GM18499 (cell line): ENCODE data around the gene TMCC2.

ENCODE experiments used
- ATAC-seq: cut with Tn5 transposase; IDR thresholded peaks from one replicate; pipeline ENCODE4 v1.9.1; 2021; ENCODE audit warnings: moderate number of reproducible peaks; ENCODE audit not compliant: insufficient read depth, unreplicated experiment

Gene TMCC2

DNA sequence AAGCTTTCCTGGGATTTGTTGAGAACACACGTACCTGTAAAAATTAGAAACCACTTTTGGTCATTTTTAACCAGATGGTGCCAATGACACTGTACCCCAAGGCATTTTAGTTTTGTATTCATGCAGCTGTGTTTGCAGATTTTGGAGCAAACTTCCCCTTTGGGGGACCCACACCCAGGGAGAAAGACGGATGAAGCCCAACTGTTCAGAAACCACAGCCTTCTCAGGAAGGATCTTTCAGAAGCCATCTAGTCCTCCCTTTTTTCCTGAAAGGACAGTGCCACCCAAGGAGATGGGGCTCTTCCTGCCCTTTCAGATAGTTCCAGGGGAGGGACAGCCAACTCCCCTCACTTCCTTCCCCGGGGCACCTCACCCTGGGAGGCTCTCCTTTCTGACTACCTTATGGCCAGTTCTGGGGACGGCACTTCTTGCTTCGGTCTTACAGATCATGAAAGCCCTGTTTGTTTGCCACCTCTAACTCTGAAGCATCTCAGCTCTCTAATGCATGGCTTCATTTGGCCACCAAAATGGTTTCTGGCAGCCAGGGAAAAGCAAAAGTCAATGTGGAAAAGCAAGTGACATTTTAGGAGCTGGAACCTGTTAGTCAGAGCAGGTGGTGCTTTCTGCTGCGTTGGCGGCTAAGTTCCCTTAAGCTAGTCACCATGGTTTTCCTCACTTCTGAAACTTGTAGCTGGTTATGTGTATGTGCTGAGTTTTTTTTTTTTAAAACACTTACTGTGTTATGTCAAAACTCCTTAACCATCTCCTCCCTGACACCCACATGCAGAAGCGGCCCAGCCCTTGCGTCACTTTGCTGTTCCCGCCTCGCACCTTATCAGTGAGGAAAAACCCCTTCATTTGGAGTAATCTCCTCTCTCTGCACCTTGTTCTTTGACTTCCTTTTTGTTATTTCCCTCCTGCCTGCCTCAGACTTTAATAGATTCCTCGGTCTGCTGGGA, 10.1 kb downstream of the TMCC2 start:
- no peak for ATAC-seq

DNA sequence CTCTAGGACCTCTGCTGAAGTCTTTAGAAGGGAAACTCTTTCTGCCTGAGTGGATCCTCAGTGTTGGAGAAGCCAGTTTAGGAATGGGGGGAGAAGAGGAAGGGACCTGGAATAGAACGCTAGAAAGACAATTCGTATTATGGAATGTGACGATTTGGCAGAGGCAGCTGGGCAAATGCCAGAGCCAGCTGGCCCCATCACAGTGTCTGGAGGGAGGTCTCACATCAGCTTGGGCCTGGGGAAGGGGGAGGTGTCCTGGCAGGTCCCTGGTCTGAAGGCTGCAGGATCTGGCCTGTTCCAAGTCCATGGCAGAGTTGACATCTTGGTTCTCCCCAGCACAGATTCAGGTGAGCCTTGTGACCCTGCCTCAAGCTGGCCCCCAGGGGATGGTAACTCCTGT, 11.3 kb downstream of the TMCC2 start:
- ATAC-seq = no peak

DNA sequence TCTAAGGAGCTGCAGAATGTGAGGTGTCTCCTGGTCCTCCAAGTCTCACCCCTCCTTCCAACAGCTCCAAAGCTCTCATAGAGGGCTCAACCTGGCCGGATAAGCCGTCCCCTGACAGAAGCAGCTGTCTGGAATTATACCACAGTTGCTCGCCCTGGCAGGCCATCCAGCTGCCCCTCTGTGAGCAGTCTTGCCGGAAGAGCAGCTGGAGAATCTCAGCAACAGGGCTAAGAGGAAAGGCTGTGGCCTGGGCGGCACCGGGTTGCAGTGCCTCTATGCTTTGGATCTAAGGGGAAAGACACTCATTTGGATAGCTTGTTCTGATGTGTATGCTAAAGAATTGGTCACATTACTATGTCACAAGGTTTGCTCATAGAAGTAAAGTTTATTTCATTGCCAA, 12.4 kb downstream of the TMCC2 start:
- no peak for ATAC-seq

DNA sequence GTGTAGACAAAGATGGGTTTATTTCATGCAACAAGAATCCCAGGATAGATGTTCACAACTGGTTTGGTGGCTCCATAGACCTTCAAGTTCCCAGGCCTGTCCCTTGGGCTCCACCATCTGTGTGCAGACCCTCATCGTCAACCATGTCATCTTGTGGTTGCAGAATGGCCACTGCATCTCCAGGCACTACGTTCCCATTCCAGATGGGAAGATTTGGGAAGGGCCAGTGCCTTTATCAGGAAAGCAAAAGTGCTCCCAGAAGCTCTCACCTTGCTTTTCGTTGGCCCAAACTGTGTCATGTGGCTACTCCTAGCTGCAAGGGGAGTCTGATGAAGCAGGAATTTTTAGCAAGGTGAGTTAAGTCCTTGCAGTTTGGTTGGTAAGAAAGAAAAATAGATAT, 12.8 kb downstream of the TMCC2 start:
- no peak for ATAC-seq

DNA sequence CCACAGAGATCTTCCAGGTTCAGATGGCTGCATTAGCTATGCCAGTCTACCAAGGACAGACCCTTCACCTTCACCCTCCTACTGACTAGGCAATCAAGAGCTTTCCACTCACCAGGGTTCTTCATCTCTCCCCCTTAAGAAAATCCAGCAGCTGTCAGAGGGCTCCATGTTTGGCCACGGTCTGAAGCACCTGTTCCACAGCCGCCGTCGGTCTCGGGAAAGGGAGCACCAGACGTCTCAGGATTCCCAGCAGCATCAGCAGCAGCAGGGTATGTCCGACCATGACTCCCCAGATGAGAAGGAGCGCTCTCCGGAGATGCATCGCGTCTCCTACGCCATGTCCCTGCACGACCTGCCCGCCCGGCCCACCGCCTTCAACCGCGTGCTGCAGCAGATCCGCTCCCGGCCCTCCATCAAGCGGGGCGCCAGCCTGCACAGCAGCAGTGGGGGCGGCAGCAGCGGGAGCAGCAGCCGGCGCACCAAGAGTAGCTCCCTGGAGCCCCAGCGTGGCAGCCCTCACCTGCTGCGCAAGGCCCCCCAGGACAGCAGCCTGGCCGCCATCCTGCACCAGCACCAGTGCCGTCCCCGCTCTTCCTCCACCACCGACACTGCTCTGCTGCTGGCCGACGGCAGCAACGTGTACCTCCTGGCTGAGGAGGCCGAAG, 13.8 kb downstream of the TMCC2 start:
- ATAC-seq = no peak

DNA sequence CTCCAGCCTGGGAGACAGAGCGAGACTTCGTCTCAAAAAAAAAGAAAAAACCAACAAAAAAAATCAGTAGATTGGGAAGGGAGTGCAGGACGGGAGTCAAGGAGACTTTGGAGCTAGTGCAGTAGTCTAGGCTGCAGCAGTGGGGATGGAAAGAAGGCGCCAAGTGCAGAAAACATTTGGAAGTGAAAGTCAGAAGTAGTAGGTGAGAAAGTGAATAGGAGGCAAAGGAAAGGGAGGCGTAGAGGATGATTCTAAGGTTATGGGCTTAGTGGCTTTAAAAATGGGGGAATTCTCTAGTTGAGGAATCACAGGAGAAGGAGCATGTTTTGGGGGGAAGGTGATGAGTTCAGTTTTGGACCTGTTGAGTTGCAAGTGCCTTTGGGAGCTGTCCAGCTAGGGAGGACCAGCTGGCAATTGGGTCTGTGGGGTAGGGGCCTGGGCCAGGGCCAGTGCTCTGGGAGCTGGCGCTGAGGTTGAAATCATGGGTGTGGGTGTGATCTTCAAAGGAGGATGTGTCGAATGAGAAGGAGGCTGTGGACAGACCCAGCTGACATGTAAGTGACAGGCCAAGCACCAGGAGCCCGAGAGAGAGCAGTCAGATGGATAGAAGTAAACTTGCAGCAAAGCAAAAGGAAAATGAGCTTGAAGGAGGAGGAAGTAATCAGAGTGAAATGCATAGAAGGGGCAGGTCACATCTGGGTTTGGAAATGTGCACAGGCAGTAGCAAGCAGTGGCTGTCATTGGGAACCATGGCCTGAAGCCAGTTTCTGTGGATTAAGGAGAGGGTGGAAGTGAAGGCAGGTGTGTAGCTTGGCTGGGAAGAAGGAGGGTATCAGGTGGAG, 15.8 kb downstream of the TMCC2 start:
- no peak for ATAC-seq

DNA sequence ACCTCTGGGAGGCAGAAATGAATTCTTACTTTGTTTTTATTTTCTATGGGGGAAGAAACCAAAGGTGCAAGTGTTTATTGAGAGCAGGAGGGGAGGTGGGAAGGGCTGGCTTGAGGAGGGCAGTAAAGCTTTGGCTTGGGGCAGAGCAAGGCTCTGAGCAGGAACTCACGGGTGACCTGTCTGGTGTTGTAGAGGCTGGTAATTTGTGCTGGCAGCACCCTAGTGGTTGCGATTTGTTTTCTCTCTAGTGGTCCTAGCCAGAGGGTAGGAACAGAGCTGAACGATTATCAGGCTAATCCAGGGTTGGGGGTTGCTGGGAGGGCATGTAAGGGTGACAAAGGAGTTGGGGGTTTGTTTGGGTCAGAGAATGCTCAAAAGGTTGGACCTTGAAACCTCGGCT, 16.6 kb downstream of the TMCC2 start:
- no peak for ATAC-seq

DNA sequence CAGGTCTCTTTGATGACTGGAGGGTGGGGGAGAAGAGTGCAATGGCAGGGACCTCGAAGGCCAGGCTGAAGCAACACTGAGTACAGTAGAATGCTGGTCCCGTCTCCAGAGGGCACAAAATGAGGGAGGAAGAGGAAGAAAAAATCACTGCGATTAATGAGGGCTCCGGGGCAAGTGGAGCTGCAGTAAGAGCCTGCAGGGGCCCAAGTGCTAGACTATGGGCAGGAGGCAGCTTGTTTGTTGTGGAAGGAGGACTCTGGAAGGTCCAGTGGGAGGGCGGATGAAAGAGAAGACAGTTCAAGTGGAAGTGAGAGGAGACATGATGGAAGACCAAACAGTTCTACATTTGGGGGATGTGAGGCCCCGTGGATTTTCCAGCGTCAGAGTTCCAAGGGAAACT, 17.4 kb downstream of the TMCC2 start:
- no peak for ATAC-seq

DNA sequence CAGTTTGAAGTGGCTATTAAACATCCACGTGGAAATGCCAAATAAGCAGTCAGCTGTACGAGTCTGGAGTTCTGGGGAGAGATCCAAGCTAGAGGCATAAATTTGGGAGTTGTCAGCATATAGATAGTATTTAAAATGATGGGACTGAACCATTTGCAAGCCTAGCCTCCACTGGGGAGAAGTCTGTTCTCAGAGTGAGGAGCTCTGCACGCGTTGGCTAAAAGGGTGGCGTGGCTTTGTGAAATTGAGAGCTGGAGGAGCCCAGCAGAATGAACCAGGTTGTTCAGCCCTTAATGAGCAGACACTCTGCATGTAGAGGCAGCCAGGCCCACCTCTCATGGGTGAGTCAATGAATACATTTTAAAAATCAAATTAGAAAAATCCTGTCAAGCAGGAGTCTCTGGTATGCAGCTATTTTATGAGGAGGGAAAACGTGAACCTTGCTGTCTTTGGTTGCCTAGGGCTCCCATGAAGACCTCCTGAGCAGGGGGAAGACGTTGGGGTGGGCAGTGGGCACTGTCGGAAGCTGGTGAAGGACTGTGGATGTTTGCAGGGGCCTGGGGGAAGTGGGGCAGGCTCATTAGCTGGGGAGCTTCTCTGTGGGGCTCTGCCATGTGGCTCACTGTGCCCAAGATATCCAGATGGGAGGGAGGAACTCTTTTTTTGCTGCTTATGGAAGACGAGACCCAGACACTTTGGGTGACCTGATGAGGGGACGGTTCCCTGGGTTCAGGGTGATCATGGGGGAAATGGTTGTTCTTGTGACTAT, 18.8 kb downstream of the TMCC2 start:
- no peak for ATAC-seq

DNA sequence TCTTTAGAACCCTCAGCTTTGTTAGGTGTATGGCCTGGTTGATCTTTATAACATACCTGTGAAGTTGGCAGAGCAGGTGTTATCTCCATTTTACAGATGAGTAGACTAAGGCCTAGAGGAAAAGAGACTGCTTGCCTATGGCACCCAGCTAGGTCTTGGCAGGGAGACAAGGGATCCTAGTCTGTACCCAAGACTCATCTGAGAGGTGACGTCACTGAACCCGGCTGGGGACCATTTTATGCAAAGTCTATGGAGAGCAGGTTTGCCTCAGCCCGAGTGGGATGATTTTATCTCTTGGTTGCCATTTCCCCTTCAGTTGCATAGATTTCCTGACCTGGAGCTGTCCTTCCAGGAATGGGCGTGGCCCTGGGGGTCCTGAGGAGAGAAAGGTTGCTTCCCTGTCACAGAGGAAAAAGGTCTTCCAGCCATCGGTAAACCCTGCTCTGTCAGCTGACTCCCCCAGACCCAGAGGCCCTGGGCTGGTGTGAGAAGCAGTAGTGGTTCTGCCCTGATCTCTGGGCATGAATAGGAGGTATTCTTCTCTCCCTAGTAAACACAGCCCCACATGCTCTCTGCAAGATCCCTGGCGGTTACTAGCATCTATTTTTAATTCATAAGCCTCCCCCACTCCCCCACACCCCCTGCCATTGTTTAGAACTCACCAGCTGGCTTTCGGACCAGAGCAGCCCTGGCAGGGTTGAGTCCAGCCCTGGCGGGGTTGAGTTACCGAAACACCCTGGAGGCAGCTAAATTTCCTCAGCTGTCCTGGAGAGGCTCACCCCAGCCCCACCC, 19.6 kb downstream of the TMCC2 start:
- ATAC-seq = no peak

DNA sequence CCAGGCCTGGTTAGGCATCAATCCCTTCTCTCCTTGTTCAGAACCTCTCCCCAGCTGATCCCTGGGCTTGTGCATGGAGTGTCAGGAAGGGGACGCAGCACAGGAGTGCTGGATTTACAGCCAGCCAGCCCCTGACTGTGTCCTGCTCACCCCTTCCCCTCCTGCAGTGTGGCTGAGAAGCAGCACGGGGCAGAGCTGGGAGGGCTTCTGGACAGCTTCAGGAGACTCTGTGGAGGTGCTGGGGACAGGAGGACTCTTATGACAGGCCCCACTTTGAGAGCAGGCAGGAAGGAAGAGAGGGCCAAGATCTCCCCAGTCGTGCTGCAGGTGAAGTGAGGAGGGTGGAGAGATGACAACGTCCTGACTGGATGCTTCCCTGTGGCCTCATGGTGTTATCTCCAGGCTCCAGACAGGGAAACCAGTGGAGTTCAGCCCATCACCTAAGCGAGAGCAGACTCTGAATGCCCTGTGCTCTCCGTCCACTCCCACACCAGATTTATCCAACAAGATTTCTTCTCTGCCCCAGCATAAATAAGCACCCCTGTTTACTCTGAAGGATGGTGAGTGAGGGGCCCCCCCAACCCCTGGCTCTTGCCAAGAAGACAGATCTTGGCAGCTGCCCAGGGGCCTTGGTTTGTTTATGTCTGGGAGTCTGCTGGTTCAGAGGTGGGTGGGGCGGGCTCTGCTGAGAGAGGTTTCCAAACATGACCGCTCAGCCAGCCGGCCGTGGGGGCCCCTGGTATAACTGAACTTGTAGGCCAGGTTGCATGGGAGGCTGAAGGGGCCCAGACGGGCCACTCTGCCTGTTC, 21.3 kb downstream of the TMCC2 start:
- ATAC-seq = no peak

DNA sequence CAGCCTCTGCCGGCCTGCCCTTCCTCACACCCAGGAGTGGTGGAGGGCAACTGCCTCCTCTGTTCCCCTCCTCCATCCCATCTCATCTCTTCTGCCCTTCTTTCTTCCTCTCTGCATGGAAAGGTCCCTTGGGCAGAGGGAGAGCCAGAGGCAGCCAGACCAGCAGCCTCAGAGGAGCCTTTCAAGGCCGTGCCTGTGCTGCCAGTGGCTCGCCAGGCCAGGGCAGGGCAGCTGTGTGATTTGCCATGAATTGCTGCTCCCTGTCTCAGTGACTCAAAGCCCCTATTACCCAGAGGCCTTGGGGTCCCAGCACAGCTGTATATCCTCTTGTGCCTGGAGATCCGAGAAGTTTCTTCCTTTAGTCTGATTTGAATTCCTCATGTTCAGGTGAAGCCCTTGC, 21.9 kb downstream of the TMCC2 start:
- ATAC-seq = no peak

DNA sequence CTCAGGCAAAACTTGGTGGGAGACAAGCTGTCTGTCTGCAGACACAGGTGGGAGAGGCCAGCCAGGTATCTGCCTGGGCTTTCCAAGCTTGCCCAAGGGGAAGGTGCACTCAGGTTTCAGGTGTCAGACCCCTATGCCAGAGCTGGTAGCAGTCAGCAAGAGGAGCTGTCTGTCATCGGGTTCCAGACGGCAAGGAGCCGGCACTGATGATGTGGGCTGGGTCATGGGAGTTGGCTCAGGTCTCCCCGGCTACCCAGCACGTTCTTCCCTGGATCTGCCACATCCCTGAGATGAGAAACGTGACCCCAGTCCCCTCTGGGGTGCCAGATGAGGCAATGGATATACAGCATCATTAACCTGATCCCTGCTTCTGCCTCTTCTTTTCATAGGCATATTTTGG, 23.0 kb downstream of the TMCC2 start:
- ATAC-seq = no peak

DNA sequence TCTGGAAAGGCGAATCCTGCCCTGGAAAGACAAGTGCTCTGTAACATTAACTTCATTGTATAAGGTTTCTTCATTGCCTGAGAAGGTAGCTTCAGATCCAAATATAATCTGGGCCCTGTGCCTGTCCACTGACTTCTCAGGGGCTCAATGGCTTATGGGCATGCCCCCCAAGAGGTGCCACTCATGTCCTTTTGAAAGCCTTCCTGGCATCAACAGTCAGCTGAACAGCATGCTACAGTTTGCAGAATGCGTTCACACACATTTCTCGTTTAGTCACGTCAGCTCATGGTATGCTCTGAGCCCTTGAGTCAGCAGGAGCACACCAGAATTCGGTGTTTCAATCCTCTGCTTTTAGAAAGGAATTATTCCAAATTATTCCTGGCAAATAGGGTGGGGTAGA, 23.8 kb downstream of the TMCC2 start:
- ATAC-seq = no peak

DNA sequence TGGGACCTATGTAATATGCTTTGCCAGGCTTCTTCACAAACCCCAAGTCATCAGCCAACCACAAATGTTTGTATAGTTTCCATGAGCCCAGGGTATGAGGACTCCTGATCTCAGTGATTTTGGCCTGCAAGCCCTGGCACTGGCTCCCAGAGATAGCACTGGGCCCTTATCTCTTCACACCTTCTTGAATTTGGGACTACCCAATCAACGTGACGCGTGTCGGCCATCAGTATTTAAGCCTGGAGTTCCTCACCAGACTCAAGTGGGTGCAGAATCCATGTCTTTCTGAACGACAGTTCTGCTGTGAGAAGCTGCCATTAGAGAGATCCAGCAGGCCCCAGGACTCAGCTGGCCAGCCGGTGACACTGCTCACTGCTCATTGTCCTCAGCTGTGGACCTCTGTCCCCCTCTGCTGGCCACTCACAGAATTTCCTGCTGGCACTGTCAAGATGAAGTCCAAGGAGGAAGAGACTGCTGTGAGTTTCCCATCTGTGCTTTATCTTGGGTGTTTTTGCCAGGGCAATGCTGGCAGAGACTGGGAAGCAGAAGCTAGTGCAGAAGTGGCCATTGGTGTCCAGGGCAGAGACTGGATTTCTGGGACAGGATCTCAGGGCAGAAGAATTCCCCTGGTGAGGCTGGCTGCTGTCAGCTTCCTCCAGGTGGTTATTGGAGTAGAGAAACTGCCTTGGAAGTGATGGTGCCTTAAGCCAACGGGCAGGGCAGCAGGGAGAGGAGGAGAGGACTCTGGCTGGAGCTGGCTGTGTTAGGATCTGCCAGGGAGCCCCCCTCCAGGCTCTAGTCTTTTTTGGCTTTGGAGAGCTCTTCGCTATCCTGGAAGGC, 28.4 kb downstream of the TMCC2 start:
- ATAC-seq = no peak

DNA sequence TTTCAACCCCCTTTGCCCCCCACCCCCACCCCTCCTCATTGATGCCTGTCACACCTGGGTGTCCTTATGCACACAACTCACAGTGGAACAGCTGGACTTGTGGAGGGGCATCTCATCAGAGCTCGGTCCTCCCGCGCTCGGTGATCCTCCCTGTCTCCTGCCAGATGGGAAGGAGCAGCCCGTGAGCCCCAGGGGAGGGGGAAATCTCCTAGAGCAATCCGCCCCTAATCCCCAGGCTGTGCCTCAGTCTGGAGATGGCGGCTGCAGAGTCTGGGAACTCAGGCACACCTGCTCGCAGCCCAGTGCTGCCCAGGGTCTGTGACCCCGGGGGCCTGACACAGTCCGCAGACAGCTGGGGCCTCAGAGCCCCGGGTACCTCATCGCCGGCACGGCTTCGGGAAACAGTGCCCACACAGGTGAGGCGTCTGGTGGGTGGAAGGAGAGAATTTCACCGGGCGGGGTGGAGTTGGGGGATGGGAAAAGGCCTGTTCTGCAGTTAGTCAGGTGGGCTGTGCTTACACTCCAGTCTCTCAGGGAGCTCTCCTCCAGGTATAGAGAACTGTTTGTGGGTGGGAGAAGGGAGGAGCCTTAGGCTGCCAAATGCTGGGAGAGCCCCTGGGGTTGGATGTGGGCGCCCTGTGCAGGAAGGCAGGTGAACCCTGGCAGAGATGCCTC, 29.3 kb downstream of the TMCC2 start:
- no peak for ATAC-seq

DNA sequence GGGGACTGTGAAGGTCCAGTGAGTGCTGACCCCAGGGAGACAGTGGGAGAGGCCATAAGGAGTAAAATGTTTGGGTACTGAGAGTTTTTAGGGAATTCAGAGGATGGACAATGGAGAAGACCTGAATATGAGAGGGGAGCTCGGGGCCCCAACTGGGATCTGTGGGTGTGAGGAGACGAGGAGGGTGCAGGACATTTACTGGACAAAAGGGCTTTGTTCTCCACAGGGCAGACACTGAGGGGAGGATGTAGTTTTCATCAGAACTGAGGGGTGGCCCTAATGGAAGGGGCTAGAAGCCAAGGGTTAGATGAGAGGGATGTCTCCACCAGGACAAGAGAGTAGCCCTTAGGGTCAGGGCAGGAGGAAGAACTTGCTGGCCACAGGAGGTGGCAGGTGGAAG, 30.0 kb downstream of the TMCC2 start:
- no peak for ATAC-seq
